Measurements from ENCODE around the gene ZNF341. TPM values are rescaled to one million over a fixed set of nuclear protein-coding genes. Genes with fewer than 3 reads are reported as not detected.

ZNF341 gene
- total RNA-seq, 1 experiment from 2014 or later = 7.7 TPM

DNA sequence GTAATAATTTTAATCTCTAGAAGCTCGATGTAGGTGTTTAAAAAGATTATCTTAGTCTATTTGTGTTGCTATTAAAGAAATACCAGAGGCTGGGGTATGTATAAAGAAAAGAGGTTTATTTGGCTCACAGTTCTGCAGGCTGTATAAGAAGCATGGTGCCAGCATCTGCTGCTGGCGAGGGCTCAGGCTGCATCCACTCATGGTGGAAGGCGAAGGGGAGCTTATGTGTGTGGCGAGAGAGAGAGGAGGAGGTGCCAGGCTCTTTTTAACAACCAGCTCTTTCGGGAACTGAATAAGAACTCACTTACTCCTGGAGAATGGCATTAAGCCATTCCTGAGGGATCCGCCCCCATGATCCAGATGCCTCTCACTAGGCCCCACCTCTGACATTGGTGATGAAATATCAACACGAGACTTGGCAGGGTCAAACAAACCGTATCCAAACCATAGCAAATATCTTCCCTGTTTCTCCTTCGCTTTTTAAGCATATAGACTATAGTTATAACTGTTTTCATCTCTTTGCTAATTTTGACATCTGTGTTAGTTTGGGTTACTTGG, 103.9 kb downstream of the ZNF341 start:
- POLR2A ChIA-PET = no interaction called here
- Histone ChIP-seq H3K36me3 (ENCODE audit: control insufficient read depth, insufficient read depth, low read length) (no peaks in the 10 kb centered on the region; the same call in 1 of the 2 replicates), H3K27me3 (ENCODE audit: control insufficient read depth, insufficient read depth, low read length) (no peaks in the 10 kb centered on the region), H3K27ac (ENCODE audit: low read length) (no peak overlapping the region), H3K4me3 (ENCODE audit: low read depth in 2 of 2, low read length in 2 of 2) (no peak overlapping the region), H3K4me1 (ENCODE audit: control insufficient read depth, insufficient read depth, low read length) (peaks cover 11% of the 10 kb centered on the region), H3K9me3 (ENCODE audit: control insufficient read depth, insufficient read depth, low read depth, low read length) (no peaks in the 10 kb centered on the region)
- ATAC-seq (no peak), DNase-seq (ENCODE audit: low read depth, low spot score) (no peak)
- BruUV-seq (replicated peaks) = no TSS peak
- intact Hi-C loops (cut with micrococcal nuclease; ENCODE audit: unreplicated experiment) = no loop called here
- CTCF ChIA-PET = interaction anchor here (0.6 kb wide), 1 partner anchor 15 kb away, joined by 9 read pairs; no protein-coding TSS in a partner anchor
- TF ChIP-seq, protein P1, sequence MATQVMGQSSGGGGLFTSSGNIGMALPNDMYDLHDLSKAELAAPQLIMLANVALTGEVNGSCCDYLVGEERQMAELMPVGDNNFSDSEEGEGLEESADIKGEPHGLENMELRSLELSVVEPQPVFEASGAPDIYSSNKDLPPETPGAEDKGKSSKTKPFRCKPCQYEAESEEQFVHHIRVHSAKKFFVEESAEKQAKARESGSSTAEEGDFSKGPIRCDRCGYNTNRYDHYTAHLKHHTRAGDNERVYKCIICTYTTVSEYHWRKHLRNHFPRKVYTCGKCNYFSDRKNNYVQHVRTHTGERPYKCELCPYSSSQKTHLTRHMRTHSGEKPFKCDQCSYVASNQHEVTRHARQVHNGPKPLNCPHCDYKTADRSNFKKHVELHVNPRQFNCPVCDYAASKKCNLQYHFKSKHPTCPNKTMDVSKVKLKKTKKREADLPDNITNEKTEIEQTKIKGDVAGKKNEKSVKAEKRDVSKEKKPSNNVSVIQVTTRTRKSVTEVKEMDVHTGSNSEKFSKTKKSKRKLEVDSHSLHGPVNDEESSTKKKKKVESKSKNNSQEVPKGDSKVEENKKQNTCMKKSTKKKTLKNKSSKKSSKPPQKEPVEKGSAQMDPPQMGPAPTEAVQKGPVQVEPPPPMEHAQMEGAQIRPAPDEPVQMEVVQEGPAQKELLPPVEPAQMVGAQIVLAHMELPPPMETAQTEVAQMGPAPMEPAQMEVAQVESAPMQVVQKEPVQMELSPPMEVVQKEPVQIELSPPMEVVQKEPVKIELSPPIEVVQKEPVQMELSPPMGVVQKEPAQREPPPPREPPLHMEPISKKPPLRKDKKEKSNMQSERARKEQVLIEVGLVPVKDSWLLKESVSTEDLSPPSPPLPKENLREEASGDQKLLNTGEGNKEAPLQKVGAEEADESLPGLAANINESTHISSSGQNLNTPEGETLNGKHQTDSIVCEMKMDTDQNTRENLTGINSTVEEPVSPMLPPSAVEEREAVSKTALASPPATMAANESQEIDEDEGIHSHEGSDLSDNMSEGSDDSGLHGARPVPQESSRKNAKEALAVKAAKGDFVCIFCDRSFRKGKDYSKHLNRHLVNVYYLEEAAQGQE (IDR thresholded peaks at IDR 0.05; ENCODE audit: insufficient read depth in 1 of 2, low read depth in 2 of 2, low read length in 1 of 2) = no peak
- TF ChIP-seq TCF7L2 (IDR thresholded peaks at IDR 0.05; ENCODE audit: low read depth, low read length) = no peak
- TF ChIP-seq, protein P2, sequence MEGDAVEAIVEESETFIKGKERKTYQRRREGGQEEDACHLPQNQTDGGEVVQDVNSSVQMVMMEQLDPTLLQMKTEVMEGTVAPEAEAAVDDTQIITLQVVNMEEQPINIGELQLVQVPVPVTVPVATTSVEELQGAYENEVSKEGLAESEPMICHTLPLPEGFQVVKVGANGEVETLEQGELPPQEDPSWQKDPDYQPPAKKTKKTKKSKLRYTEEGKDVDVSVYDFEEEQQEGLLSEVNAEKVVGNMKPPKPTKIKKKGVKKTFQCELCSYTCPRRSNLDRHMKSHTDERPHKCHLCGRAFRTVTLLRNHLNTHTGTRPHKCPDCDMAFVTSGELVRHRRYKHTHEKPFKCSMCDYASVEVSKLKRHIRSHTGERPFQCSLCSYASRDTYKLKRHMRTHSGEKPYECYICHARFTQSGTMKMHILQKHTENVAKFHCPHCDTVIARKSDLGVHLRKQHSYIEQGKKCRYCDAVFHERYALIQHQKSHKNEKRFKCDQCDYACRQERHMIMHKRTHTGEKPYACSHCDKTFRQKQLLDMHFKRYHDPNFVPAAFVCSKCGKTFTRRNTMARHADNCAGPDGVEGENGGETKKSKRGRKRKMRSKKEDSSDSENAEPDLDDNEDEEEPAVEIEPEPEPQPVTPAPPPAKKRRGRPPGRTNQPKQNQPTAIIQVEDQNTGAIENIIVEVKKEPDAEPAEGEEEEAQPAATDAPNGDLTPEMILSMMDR (IDR thresholded peaks at IDR 0.05) = no peak
- no peak for TF ChIP-seq SIN3A (IDR thresholded peaks at IDR 0.05; ENCODE audit: borderline replicate concordance, insufficient read depth, low read depth, low read length)
- TF ChIP-seq POLR2AphosphoS5 (IDR thresholded peaks at IDR 0.05; ENCODE audit: low read depth, low read length) = no peak
- in situ Hi-C loops (cut with HindIII; ENCODE audit: low pct_unique_long_range_greater_than_20kb, low sequenced_read_pairs) = no loop called here

DNA sequence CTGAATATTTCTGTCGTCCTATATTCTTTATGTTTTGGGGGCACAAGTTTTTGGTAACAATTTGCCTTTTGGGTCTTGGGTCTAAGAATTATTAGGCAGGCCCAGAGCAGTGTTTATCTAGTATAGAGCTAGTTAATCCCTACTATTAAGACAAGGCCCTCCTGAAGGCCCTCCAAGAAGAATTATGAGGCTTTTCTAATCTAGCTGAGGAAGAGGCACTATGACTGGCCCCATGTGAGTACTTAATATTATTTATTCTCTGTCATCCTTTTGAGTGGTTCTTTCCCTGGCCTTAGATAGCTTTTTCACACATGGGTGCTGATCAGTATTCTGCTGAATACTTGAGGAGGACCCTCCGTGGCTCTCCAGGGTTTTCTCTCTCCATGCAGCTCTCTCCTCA, 104.5 kb downstream of the ZNF341 start:
- Histone ChIP-seq H3K36me3 (ENCODE audit: control insufficient read depth, insufficient read depth, low read length) (no peaks in the 10 kb centered on the region; the same call in 1 of the 2 replicates), H3K27me3 (ENCODE audit: control insufficient read depth, insufficient read depth, low read length) (no peaks in the 10 kb centered on the region), H3K4me1 (ENCODE audit: control insufficient read depth, insufficient read depth, low read length) (peaks cover 17% of the 10 kb centered on the region), H3K27ac (ENCODE audit: low read length) (no peak overlapping the region), H3K9me3 (ENCODE audit: control insufficient read depth, insufficient read depth, low read depth, low read length) (no peaks in the 10 kb centered on the region), H3K4me3 (ENCODE audit: low read depth in 2 of 2, low read length in 2 of 2) (no peak overlapping the region)
- TF ChIP-seq, protein P2 (IDR thresholded peaks at IDR 0.05) = no peak
- TF ChIP-seq TCF7L2 (IDR thresholded peaks at IDR 0.05; ENCODE audit: low read depth, low read length) = no peak
- TF ChIP-seq POLR2AphosphoS5 (IDR thresholded peaks at IDR 0.05; ENCODE audit: low read depth, low read length) = no peak
- TF ChIP-seq, protein P1 (IDR thresholded peaks at IDR 0.05; ENCODE audit: insufficient read depth in 1 of 2, low read depth in 2 of 2, low read length in 1 of 2) = no peak
- TF ChIP-seq SIN3A (IDR thresholded peaks at IDR 0.05; ENCODE audit: borderline replicate concordance, insufficient read depth, low read depth, low read length) = no peak
- BruUV-seq (replicated peaks) = no TSS peak
- no peak for DNase-seq (ENCODE audit: low read depth, low spot score)
- CTCF ChIA-PET = no interaction called here
- POLR2A ChIA-PET = no interaction called here
- in situ Hi-C loops (cut with HindIII; ENCODE audit: low pct_unique_long_range_greater_than_20kb, low sequenced_read_pairs) (no loop called here), intact Hi-C loops (cut with micrococcal nuclease; ENCODE audit: unreplicated experiment) (no loop called here)
- no peak for ATAC-seq
